Tongue (tissue), 2 donors: ENCODE measurements around the gene SLC27A5. TPM values are rescaled to one million over a fixed set of nuclear protein-coding genes. Genes with fewer than 3 reads are reported as not detected.
"Not testable (repeated sequence)": the region's sequence is repeated elsewhere in the genome, so short reads cannot be mapped to it uniquely, and the experiment has no call there.

Source experiments
- DNase-seq: peaks from one replicate; pipeline ENCODE4 v3.0.0-alpha.2; 2015
- total RNA-seq: library from RNA; depleted of rRNA; stranded (reverse); fragments of >200 nt; gene quantifications from one replicate; pipeline ENCODE4 v1.2.3, GENCODE V29; 2014

SLC27A5 gene
- total RNA-seq, 1 donor from 2014 or later, result 1.3 TPM

DNA sequence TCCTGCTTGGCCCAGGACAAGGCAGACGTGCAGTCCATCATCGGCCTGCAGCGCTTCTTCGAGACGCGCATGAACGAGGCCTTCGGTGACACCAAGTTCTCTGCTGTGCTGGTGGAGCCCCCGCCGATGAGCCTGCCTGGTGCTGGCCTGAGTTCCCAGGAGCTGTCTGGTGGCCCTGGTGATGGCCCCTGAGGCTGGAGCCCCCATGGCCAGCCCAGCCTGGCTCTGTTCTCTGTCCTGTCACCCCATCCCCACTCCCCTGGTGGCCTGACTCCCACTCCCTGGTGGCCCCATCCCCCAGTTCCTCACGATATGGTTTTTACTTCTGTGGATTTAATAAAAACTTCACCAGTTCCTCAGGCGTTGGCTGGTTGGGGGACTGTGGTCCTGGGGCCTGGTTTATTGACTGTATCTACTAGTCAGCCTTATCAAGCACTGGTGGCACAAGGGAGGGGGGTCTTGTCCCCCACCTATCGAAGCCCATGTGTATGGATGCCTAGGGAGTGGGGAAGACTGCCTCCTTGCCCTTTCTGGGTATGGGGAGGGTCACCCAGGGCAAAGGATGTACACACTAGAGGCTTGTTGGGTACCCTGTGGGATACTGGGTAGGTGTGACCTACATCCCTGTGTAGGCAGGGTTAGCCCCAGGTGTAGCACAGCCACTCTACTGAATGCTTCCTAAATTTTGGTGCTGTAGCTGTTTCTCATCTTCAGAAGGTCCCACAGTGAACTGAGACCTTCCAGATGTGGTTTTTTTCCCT lies 38.8 kb upstream of the SLC27A5 start:
- no peak for DNase-seq

DNA sequence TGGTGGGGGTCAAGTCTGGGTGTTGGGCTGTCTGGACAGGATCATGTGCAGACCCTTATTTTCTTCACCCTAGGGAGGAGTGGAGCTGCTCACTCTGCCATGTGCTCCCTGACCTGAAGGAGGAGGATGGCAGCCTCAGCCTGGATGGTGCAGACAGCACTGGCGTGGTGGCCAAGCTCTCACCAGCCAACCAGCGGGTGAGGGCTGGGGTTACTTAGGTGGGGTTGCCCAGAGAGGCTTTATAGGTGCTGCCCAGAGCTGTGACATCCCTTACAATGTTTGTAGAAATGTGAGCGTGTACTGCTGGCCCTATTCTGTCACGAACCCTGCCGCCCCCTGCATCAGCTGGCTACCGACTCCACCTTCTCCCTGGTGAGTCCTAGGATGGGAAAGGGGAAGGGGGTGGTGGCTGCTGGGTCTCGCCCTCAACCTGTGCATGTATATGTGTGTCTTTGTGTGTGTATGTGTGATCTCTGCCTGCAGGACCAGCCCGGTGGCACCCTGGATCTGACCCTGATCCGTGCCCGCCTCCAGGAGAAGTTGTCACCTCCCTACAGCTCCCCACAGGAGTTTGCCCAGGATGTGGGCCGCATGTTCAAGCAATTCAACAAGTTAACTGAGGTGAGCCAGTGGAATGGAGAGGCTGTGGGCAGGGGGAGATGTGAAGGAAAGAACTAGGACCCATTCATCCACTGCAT lies 38.0 kb upstream of the SLC27A5 start:
- no peak for DNase-seq

DNA sequence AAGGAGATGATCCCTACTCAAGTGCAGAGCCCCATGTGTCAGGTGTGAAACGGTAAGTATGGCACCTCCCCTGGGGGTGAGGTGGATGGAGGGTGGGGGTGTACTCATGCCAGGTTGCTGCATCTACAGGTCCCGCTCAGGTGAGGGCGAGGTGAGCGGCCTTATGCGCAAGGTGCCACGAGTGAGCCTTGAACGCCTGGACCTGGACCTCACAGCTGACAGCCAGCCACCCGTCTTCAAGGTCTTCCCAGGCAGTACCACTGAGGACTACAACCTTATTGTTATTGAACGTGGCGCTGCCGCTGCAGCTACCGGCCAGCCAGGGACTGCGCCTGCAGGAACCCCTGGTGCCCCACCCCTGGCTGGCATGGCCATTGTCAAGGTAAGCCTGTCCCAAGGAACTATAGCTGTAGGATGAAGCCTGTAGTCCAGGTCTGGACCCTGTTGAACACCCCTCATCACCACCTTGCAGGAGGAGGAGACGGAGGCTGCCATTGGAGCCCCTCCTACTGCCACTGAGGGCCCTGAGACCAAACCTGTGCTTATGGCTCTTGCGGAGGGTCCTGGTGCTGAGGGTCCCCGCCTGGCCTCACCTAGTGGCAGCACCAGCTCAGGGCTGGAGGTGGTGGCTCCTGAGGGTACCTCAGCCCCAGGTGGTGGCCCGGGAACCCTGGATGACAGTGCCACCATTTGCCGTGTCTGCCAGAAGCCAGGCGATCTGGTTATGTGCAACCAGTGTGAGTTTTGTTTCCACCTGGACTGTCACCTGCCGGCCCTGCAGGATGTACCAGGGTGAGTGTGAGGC lies 37.3 kb upstream of the SLC27A5 start:
- DNase-seq, result no peak

DNA sequence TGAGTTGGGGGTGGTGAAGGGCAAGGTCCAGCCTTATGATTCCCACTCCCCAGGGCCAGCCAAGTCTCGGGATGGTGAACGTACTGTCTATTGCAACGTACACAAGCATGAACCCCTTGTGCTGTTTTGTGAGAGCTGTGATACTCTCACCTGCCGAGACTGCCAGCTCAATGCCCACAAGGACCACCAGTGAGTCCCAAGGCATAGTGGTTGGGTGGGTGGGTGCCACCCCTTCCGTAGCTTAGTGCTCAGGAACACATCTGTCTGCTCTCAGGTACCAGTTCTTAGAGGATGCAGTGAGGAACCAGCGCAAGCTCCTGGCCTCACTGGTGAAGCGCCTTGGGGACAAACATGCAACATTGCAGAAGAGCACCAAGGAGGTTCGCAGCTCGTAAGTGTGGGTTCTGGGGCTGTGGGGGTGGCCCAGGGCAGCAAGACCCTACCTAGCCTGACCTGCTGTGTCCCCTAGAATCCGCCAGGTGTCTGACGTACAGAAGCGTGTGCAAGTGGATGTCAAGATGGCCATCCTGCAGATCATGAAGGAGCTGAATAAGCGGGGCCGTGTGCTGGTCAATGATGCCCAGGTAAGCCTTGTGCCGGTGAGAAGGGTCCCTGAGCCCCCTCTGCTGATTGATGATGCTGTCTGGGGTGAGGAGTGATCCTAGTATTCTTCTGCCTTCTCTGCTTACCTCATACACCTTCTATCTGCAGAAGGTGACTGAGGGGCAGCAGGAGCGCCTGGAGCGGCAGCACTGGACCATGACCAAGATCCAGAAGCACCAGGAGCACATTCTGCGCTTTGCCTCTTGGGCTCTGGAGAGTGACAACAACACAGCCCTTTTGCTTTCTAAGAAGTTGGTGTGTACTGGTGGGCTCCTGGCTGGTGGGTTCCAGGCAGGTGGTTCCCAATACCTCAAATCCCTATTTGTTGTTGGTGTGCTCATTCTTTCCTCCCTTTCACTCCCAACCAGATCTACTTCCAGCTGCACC lies 35.8 kb upstream of the SLC27A5 start:
- DNase-seq, result no peak

DNA sequence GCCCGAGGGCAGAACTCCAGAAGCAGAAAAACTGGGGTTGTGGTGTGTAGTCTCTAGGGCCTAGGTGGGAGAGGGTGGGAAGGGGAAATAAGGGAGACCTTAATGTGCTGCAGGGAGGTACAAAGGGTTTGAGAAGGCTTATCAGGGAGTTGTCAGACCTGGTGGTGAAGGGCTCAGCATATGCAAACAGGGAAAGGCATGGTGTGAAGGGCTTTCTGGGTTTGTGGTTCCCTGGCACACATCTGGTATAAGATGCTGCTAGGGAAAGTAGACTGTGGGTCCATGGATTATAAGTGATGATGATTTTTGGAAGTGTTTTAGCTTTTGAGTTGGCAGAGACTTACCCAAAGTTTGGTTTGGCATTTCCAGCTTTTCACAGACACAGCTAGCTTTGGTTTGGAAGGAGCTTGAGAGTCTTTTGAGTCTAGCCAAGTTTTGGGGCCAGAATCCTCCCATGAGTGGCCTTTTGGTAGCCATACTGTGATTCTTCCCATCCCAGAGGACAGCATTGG lies 34.3 kb upstream of the SLC27A5 start:
- DNase-seq, result no peak

DNA sequence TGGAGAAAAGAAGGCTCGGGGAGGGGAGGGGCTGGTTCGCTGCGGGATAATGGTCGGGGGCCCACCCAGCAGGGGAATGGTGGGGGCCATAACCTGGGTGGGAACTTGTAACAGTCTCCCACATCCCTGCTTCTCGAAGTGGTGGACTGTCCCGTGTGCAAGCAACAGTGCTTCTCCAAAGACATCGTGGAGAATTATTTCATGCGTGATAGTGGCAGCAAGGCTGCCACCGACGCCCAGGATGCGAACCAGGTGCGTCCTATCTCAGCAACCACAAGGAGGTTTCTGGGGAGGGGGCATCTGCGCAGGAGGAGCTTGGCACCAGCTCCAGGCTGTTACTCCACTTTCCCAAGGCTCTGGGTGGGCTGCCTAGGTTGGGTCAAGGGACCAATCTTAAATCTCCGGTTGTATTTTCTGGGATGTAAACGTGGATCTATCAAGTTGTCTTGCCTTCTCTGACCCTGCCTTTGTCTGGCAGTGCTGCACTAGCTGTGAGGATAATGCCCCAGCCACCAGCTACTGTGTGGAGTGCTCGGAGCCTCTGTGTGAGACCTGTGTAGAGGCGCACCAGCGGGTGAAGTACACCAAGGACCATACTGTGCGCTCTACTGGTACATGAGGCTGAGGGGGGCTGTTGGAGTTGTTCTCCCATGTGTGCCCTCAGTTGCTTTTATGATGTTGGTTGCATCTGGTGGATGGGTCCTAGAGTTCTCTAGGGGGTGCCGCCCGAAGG lies 33.7 kb upstream of the SLC27A5 start:
- no peak for DNase-seq

DNA sequence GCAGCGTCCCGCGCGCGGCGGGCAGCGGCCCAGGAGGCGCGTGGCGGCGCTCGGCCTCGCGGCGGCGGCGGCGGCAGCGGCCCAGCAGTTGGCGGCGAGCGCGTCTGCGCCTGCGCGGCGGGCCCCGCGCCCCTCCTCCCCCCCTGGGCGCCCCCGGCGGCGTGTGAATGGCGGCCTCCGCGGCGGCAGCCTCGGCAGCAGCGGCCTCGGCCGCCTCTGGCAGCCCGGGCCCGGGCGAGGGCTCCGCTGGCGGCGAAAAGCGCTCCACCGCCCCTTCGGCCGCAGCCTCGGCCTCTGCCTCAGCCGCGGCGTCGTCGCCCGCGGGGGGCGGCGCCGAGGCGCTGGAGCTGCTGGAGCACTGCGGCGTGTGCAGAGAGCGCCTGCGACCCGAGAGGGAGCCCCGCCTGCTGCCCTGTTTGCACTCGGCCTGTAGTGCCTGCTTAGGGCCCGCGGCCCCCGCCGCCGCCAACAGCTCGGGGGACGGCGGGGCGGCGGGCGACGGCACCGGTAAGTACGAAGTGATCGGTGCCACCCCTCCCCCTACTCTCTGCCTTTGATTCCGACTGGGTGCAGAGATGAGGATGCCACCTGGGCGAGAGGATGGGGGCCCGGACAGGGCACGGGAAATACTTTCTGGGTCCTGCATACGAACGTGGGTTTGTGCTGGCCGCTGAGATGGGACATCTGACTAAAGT lies 32.9 kb upstream of the SLC27A5 start:
- peak; percentile 87 for DNase-seq

DNA sequence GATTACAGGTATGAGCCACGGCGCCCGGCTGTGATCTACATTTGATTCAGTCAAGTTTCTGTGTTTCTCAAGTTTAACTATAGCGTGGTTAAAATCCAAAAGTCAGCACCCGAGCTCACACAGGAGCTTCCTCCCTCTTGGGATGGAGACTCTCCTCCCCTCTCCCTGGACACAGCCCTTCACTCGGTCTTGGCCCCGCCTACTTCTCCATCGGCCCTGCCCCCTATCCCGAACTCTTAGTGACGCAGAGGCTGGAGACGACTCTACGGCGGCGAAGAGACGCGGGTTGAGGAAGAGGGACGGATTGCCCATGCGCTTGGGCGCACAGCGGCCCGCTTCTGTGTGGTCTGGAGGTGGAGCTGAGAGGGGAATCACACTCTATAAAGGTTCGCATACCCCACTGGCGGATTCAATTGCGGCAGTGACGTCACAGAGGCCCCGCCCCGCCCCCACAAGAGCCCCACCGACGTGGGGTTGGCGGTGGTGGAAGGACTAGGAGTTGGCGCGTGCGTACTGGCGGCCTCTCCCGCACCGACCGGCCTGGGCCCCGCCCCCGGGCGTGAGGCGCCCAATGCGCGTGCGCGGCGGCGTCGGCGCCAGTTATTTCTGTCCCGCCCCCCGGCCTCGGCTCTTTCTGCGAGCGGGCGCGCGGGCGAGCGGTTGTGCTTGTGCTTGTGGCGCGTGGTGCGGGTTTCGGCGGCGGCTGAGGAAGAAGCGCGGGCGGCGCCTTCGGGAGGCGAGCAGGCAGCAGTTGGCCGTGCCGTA lies 32.2 kb upstream of the SLC27A5 start, which contains the start of gene TRIM28:
Gene TRIM28, plus strand, starts transcription at position 239 of the 765 bp plus-strand sequence. CDS start 694 bp downstream, outside the sequence.
- DNase-seq, result peak; percentile 100

DNA sequence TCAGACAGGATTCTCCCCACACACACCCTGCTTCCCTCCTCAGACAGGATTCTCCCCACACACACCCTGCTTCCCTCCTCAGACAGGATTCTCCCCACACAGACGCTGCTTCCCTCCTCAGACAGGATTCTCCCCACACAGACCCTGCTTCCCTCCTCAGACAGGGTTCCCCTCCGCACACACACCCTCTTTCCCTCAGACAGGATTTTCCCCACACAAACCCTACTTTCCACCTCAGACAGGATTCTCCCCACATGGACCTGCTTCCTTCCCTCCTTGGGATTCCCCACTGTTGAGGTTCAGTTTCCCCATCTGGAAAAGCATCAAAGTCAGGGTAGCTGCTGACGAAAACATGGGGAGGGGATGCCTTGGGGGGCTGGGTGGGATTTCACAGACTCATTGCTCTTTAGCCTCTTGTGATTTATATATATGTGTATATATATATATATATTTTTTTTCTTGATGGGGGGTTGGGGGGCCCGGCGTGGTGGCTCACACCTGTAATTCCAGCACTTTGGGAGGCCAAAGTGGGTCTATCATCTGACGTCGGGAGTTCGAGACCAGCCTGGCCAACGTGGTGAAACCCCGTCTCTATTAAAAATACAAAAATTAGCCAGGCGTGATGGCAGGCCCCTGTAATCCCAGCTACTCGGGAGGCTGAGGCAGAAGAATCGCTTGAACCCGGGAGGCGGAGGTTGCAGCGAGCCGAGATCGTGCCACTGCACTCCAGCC lies 31.0 kb upstream of the SLC27A5 start:
- not testable (repeated sequence) for DNase-seq

DNA sequence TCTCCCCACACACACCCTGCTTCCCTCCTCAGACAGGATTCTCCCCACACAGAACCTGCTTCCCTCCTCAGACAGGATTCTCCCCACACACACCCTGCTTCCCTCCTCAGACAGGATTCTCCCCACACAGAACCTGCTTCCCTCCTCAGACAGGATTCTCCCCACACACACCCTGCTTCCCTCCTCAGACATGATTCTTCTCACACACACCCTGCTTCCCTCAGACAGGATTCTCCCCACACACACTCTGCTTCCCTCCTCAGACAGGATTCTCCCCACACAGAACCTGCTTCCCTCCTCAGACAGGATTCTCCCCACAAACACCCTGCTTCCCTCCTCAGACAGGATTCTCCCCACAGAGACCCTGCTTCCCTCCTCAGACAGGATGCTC lies 27.4 kb upstream of the SLC27A5 start:
- not testable (repeated sequence) for DNase-seq

DNA sequence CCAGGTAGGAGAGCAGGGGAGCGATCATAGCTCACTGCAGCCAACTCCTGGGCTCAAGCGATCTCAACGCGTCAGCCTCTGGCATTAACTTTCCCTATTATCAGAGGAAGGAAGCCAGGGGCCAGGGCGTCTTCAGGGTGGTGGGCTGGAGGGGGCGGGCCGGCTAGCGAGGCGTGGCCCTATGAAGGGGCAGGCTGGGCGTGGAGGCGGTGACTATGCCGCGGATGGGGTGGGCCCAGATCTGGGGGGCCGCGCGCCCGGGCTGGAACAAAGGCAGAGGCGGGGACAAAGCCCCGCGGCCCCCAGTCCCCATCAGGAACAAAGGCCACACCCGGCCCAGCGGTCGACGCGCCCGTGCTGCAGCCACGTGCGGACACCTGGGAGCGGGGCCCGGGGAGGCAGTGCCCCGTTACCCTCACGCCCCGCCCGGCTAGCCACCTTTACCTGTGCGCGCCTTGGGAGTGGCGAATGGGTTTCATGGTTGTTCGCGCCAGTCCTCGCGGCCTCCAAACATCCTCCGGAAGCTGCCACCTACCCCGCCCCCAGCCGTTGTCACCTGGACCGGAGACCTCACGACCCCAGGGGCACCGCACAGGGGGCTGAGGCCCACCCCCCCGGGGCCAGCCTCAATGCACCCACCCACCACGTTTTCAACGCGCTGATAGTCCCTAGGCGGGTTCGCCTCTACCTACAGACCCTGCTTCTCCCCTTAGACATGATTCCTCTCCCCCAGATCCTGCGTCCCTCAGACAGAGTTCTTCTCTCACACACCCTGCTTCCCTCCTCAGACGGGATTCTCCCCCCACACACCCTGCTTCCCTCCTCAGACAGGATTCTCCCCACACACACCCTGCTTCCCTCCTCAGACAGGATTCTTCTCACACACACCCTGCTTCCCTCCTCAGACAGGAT lies 26.7 kb upstream of the SLC27A5 start:
- DNase-seq, result peak; percentile 82

DNA sequence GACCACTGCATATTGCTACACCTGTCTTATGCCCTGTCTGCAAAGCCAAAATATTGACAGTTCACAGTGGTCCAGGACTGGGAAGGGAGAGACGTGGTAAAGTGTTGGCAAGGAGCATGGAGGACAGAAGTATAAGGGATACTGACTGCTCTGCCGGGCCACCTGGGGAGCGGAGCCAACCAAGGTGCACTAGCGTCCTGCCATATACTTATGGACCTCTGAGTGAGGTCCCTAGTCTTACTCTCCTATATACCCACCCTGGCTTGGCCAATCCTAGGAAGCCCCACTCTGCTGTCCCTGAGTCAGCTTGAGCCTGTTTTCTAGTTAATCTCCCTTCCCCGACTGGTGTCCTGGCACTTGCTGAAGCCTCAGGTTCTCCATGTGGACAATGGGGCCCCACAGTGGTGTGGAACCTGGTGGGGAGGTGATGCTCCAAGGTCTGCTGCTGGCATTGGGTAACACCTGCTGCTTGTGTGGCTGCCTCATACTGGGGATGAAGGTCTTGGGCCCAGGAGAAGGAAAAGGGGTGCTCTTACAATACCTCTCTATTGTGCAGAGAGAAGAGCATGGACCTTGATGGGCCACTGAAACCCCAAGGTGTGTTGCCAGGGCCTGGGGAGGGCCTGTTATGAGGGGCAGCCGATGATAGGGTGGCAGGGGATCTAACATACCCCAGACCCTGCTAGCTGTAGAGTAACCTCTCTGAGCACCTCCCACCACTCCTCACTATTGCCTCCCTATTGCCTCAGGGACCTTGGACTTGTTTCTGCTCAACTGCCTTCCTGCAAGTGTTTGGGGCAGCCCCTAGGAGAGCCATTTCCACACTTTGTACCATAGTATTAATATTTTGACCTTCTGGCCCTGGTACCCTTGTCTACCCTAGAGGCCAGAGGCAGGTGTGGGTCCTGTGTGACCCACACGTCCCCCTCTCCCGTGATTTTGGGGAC lies 25.3 kb upstream of the SLC27A5 start:
- DNase-seq, result no peak

DNA sequence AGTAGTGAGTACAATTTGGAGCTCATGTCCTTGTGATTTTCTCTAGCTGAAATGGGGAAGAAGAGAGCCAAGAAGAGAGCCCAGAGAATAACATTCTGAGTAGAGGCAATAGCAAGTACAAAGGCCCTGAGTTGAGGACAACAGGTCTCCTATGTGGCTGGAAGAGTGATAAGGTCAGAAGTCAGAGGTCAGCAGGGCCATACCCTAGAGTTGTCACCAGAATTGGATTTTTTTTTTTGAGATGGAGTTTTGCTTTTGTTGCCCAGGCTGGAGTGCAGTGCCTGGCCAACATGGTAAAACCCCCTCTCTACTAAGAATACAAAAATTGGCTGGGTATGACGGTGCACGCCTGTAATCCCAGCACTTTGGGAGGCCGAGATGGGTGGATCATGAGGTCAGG lies 24.1 kb upstream of the SLC27A5 start:
- DNase-seq, result no peak

DNA sequence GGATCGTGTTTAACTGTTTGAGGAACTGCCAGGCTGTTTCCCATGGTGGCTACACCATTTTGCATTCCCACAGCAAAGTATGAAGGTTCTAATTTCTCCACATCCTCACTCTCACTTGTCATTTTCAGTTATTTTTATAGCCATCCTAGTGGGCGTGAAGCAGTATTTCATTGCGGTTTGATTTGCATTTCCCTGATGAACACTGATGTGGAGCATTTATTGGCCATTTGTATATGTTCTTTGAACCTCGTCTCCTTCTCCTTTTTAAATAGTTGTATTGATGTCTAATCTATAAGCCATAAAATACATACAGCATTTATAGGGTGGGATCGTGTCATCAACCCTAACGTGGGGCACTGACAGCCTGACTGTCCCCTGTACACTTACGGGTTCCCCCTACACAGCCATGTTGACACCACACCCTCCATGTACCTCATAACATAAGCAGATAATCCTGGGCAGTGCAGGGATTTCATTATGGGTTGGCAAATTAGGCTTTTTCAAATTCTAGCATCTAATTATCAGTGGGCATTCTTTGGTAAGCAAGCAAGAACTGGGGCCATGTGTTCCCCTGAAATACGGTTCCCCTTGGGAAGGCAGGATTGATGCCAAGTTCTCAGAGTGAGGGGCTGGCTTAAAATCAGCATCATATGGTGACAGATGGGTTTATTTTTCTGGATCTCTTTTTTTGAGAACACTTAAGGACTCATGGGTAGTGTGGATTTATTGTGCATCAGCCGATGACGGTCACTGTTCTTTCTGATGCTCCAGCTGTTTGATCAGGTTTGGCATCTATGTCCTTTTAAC lies 19.4 kb upstream of the SLC27A5 start:
- DNase-seq, result no peak

DNA sequence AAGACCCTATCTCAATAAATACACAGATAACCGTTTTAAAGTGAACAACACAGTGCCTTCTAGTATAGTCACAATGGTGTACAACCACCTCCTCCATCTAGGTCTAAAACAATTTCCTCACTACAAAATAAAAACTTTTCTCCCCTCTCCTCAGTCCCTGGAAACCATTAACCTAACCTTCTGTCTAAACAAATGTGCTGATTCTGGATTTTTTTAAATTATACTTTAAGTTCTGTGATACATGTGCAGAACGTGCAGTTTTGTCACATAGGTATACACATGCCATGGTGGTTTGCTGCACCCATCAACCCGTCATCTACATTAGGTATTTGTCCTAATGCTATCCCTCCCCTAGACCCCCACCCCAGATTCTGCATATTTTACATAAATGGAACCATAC lies 17.6 kb upstream of the SLC27A5 start:
- no peak for DNase-seq
